ENCODE data around the gene FGD4.

DNA sequence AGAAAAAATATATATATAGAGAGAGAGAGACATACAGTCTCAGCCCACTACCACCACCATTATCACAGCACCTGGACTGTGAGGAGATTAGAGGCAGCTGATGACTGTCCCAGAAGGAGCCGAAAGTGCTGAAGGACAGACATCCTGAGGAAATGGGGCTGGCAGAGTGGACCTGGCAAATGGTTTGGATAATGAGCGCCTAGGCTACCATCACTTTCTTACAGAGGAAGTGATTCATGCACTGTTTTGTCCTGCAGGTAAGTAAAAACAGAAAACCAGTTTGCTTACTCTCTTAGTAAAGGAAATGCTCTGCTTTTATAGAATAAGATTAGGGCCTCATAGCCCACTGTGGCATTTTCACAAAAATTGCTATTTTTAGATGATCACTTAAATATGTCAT is 251.2 kb downstream of the FGD4 start:
- TF ChIP-seq, protein P1, sequence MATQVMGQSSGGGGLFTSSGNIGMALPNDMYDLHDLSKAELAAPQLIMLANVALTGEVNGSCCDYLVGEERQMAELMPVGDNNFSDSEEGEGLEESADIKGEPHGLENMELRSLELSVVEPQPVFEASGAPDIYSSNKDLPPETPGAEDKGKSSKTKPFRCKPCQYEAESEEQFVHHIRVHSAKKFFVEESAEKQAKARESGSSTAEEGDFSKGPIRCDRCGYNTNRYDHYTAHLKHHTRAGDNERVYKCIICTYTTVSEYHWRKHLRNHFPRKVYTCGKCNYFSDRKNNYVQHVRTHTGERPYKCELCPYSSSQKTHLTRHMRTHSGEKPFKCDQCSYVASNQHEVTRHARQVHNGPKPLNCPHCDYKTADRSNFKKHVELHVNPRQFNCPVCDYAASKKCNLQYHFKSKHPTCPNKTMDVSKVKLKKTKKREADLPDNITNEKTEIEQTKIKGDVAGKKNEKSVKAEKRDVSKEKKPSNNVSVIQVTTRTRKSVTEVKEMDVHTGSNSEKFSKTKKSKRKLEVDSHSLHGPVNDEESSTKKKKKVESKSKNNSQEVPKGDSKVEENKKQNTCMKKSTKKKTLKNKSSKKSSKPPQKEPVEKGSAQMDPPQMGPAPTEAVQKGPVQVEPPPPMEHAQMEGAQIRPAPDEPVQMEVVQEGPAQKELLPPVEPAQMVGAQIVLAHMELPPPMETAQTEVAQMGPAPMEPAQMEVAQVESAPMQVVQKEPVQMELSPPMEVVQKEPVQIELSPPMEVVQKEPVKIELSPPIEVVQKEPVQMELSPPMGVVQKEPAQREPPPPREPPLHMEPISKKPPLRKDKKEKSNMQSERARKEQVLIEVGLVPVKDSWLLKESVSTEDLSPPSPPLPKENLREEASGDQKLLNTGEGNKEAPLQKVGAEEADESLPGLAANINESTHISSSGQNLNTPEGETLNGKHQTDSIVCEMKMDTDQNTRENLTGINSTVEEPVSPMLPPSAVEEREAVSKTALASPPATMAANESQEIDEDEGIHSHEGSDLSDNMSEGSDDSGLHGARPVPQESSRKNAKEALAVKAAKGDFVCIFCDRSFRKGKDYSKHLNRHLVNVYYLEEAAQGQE (IDR thresholded peaks at IDR 0.05; ENCODE audit: low read depth) = no peak
- TF ChIP-seq NFIC (IDR thresholded peaks at IDR 0.05) = no peak
- TF ChIP-seq YY1 (IDR thresholded peaks at IDR 0.05; ENCODE audit: low read depth) = no peak
- TF ChIP-seq RAD21 (IDR thresholded peaks at IDR 0.05; ENCODE audit: low read depth) = no peak
- TF ChIP-seq, protein P2, sequence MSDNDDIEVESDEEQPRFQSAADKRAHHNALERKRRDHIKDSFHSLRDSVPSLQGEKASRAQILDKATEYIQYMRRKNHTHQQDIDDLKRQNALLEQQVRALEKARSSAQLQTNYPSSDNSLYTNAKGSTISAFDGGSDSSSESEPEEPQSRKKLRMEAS (IDR thresholded peaks at IDR 0.05) = no peak
- TF ChIP-seq TEAD4 (IDR thresholded peaks at IDR 0.05) = no peak
- TF ChIP-seq CEBPB (IDR thresholded peaks at IDR 0.05) = no peak
- TF ChIP-seq FOXM1 (IDR thresholded peaks at IDR 0.05; ENCODE audit: borderline replicate concordance, low read depth) = no peak
- no peak for TF ChIP-seq EP300 (IDR thresholded peaks at IDR 0.05; ENCODE audit: borderline replicate concordance)
- no peak for TF ChIP-seq EGR1 (IDR thresholded peaks at IDR 0.05)
- TF ChIP-seq, protein P3, sequence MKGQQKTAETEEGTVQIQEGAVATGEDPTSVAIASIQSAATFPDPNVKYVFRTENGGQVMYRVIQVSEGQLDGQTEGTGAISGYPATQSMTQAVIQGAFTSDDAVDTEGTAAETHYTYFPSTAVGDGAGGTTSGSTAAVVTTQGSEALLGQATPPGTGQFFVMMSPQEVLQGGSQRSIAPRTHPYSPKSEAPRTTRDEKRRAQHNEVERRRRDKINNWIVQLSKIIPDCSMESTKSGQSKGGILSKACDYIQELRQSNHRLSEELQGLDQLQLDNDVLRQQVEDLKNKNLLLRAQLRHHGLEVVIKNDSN (IDR thresholded peaks at IDR 0.05) = no peak
- TF ChIP-seq TAF1 (IDR thresholded peaks at IDR 0.05; ENCODE audit: low read depth) = no peak
- no peak for TF ChIP-seq ZBTB7A (IDR thresholded peaks at IDR 0.05; ENCODE audit: low read depth)
